Parathyroid adenoma (tissue), 2 donors: ENCODE measurements around the gene SH2D1B.

Source experiments
- H2AFZ ChIP-seq: fragments of 300-600 bp; sonication (generic); one replicate; pipeline ENCODE4 v1.7.0; 2017; ENCODE audit warnings: antibody characterized with exemption, mild to moderate bottlenecking
- H3K27ac ChIP-seq: fragments of 300-600 bp; sonication (generic); one replicate; pipeline ENCODE4 v1.7.0; 2017
- H3K27me3 ChIP-seq: fragments of 300-600 bp; sonication (generic); one replicate; pipeline ENCODE4 v1.7.0; 2017; ENCODE audit warnings: low read length; ENCODE audit not compliant: control insufficient read depth, insufficient read depth
- H3K36me3 ChIP-seq: fragments of 300-600 bp; sonication (generic); one replicate; pipeline ENCODE4 v1.7.0; 2017; ENCODE audit warnings: low read length; ENCODE audit not compliant: control insufficient read depth, insufficient read depth
- H3K4me1 ChIP-seq: fragments of 300-600 bp; sonication (generic); one replicate; pipeline ENCODE4 v1.7.0; 2017; ENCODE audit warnings: control low read depth
- H3K4me2 ChIP-seq: fragments of 300-600 bp; sonication (generic); one replicate; pipeline ENCODE4 v1.7.0; 2017; ENCODE audit warnings: low read length
- H3K4me3 ChIP-seq: fragments of 300-600 bp; sonication (generic); one replicate; pipeline ENCODE4 v1.7.0; 2017; ENCODE audit warnings: low read depth, low read length
- H3K79me2 ChIP-seq: fragments of 300-600 bp; sonication (generic); one replicate; pipeline ENCODE4 v1.7.0; 2017; ENCODE audit warnings: control low read depth
- H3K9ac ChIP-seq: fragments of 300-600 bp; sonication (generic); one replicate; pipeline ENCODE4 v1.7.0; 2017; ENCODE audit warnings: mild to moderate bottlenecking
- H3K9me3 ChIP-seq: fragments of 300-600 bp; sonication (generic); one replicate; pipeline ENCODE4 v1.7.0; 2017; ENCODE audit warnings: low read length; ENCODE audit not compliant: control insufficient read depth
- TF ChIP-seq, protein P1 (sequence below): fragments of 300-600 bp; sonication (generic); IDR thresholded peaks from one replicate; pipeline ENCODE4 v1.7.0; 2017; ENCODE audit warnings: antibody characterized with exemption, mild to moderate bottlenecking
- donor health status: primary hyperparathyroidism.

Gene SH2D1B

DNA sequence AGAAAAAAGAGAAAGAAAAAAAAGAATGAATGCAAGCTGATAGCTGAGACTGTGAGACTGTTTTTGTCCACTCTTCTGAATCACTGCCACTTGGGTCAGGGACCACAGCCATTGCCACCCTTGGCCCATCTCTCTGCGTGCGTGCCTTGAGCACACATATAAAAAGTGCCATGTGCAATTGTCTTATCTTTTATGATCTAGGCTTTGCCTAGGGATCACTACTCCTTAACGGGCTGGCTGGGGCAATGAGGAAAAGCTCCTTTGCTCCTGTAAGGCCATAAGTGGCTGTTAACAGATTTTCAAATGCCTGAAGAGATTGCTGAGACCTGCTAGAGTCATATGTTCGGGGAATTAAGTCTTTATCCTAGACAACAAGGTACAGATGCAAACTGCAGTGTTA, 43.5 kb downstream of the SH2D1B start:
- no peak overlapping the region for H3K4me2 ChIP-seq
- H2AFZ ChIP-seq = no peak overlapping the region
- H3K27me3 ChIP-seq = no peaks in the 10 kb centered on the region
- no peaks in the 10 kb centered on the region for H3K36me3 ChIP-seq
- H3K79me2 ChIP-seq = no peaks in the 10 kb centered on the region
- no peak overlapping the region for H3K4me3 ChIP-seq
- TF ChIP-seq, protein P1, sequence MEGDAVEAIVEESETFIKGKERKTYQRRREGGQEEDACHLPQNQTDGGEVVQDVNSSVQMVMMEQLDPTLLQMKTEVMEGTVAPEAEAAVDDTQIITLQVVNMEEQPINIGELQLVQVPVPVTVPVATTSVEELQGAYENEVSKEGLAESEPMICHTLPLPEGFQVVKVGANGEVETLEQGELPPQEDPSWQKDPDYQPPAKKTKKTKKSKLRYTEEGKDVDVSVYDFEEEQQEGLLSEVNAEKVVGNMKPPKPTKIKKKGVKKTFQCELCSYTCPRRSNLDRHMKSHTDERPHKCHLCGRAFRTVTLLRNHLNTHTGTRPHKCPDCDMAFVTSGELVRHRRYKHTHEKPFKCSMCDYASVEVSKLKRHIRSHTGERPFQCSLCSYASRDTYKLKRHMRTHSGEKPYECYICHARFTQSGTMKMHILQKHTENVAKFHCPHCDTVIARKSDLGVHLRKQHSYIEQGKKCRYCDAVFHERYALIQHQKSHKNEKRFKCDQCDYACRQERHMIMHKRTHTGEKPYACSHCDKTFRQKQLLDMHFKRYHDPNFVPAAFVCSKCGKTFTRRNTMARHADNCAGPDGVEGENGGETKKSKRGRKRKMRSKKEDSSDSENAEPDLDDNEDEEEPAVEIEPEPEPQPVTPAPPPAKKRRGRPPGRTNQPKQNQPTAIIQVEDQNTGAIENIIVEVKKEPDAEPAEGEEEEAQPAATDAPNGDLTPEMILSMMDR = no peak
- H3K9me3 ChIP-seq = no peaks in the 10 kb centered on the region
- H3K4me1 ChIP-seq = no peaks in the 10 kb centered on the region
- H3K9ac ChIP-seq = no peak overlapping the region
- no peak overlapping the region for H3K27ac ChIP-seq

DNA sequence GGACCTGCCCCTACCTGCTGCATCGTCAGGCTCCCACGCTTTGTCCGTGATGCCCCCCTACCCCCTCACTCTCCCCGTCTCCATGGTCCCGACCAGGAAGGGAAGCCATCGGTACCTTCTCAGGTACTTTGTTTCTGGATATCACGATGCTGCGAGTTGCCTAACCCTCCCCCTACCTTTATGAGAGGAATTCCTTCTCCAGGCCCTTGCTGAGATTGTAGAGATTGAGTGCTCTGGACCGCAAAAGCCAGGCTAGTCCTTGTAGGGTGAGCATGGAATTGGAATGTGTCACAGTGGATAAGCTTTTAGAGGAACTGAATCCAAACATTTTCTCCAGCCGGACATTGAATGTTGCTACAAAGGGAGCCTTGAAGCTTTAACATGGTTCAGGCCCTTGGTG, 44.2 kb downstream of the SH2D1B start:
- TF ChIP-seq, protein P1 = no peak
- Histone ChIP-seq H3K27ac (no peak overlapping the region), H3K4me3 (no peak overlapping the region), H3K9ac (no peak overlapping the region), H3K9me3 (no peaks in the 10 kb centered on the region), H3K79me2 (no peaks in the 10 kb centered on the region), H3K36me3 (no peaks in the 10 kb centered on the region), H2AFZ (no peak overlapping the region), H3K4me2 (no peak overlapping the region), H3K4me1 (no peaks in the 10 kb centered on the region), H3K27me3 (no peaks in the 10 kb centered on the region)

DNA sequence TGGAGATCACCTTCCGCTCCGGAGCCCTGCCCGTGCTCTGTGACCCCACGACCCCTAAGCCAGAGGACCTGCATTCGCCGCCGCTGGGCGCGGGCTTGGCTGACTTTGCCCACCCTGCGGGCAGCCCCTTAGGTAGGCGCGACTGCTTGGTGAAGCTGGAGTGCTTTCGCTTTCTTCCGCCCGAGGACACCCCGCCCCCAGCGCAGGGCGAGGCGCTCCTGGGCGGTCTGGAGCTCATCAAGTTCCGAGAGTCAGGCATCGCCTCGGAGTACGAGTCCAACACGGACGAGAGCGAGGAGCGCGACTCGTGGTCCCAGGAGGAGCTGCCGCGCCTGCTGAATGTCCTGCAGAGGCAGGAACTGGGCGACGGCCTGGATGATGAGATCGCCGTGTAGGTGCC, 44.9 kb downstream of the SH2D1B start:
- no peaks in the 10 kb centered on the region for H3K9me3 ChIP-seq
- H3K4me2 ChIP-seq = no peak overlapping the region
- H3K27me3 ChIP-seq = no peaks in the 10 kb centered on the region
- H2AFZ ChIP-seq = no peak overlapping the region
- H3K27ac ChIP-seq = no peak overlapping the region
- H3K9ac ChIP-seq = no peak overlapping the region
- TF ChIP-seq, protein P1 = no peak
- H3K4me3 ChIP-seq = no peak overlapping the region
- no peaks in the 10 kb centered on the region for H3K36me3 ChIP-seq
- no peaks in the 10 kb centered on the region for H3K4me1 ChIP-seq
- H3K79me2 ChIP-seq = no peaks in the 10 kb centered on the region

DNA sequence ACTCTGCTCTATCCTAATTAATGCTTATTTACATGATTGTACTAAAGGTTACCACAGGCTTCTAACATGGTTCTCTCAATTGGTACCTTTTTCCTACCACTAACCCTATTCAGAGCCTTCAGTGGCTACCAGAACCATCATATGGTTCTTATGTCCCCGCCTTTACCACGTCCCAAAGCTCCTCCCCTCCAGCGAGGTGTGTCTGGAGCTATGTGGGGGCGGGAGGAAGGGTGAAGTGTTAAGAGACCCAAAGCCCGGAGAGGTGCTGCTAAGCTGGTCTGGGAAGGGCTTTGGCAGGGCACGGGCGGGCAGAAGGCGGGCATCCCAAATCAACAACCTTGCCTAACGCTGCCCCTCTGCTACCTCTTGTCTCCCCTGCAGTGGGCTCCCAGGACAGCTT, 45.3 kb downstream of the SH2D1B start:
- Histone ChIP-seq H3K4me1 (no peaks in the 10 kb centered on the region), H2AFZ (no peak overlapping the region), H3K9ac (no peak overlapping the region), H3K4me2 (no peak overlapping the region), H3K36me3 (no peaks in the 10 kb centered on the region), H3K27me3 (no peaks in the 10 kb centered on the region), H3K27ac (no peak overlapping the region), H3K79me2 (no peaks in the 10 kb centered on the region), H3K4me3 (no peak overlapping the region), H3K9me3 (no peaks in the 10 kb centered on the region)
- TF ChIP-seq, protein P1 = no peak

DNA sequence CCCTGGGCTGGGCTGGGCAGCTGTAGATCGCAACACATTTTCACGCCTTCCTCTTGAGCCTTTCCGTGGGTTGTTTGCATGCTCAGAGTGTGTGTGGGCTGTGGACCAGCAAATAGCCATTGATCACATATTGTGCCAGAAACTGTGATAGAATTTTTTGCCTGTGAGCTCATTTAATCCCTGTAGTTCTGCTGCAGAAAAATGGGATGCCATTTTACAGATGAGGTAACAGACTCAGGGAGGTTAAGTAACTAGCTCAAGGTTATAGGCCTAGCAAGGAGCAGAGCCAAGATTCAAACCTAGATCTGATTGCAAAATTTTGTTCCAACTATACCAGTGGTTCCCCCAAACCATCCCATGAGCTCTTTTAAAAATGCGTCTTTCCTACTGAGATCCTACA, 45.8 kb downstream of the SH2D1B start:
- Histone ChIP-seq H3K79me2 (no peaks in the 10 kb centered on the region), H3K9ac (no peak overlapping the region), H3K4me2 (no peak overlapping the region), H3K27ac (no peak overlapping the region), H3K9me3 (no peaks in the 10 kb centered on the region), H3K27me3 (no peaks in the 10 kb centered on the region), H3K4me1 (no peaks in the 10 kb centered on the region), H3K36me3 (no peaks in the 10 kb centered on the region), H3K4me3 (no peak overlapping the region), H2AFZ (no peak overlapping the region)
- TF ChIP-seq, protein P1 = no peak
